GM21786 (cell line): ENCODE measurements around the gene SLC66A1.

ENCODE experiments used
- ATAC-seq: cut with Tn5 transposase; IDR thresholded peaks from one replicate; pipeline ENCODE4 v1.9.1; 2021; ENCODE audit not compliant: unreplicated experiment

Gene SLC66A1

DNA sequence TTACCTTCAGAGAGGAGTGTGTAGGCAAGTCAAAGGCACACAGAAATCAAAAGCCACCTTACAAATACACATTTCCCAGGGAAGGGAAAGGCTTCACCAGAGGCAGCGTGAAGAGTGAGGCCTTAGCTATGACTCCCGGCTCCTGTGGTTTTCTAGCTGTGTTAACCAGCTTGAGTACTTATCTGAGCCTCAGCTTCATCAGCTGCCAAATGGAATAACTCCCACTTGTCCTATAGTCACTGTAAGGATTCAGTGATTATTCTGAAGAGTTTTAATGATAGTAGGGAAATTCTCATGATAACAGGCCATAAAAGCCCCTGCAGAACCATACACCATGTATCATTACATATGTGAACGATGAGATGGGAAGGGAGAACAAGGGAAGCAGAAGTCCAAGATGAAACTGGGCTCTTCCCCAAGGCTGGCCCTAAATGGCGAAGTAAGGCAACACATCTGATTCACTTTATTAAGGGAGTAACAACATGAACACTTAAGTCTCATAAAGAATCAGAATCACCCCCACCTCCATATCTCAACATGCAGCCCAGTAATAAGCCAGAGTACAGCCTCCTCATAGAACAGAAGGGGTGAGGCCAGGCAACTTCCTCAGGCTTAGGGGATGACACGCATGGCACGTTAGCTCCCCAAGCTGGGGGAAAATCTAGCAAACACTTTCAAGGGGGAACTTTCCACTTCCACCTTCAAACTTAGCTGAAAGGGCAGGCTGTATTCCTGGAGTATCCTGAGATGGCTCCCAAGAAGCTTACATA lies 63.7 kb downstream of the SLC66A1 start:
- ATAC-seq = no peak

GRCh38 chr1:19376428-19377372 lies 64.6 kb downstream of the SLC66A1 start:
- ATAC-seq = no peak

DNA sequence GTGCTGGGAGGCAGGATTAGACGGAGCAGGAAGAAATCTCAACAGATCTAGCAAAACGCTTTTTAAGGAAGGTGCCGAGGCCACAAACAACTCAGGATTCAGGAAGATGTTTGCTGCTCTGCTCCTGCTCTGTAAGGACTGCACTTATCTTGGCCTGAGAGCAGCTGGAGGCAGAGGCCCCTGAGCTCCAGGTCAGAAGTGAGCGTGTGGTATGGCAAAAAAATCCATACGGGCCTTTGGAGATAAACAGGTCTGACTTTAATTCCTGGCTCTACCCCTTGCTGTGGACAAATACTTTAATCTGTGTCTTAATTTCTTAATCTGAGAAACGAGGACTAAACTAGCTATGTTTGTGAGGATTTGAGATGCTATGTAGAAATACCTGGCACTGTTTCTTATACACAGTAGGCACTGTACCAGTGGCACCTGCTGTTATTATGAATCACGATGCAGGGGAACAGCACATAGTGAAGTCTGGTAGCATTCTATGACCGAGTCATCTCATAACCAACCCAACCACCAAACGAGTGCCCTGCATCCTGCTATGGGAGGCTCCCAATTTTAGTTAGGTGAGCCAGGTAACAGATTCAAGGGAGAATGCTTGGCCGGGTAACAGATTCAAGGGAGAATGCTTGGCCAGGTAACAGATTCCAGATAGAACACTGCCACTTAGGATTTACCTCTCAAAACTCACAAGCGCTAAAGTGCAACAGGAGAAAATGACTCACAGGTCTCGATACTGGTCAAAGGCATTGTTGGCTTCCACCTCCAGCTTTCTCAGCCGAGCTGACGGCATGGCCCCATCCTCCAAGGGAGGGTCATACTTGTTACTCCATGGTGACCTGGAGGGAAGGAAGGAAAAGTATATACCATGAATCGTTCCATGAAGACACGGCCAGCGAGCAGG lies 65.9 kb downstream of the SLC66A1 start:
- ATAC-seq = no peak
